Measurements from ENCODE around the gene CASZ1.

- TF ChIP-seq CTCF (IDR thresholded peaks at IDR 0.05; ENCODE audit: poor library complexity) (no peak), EZH2phosphoT487 (IDR thresholded peaks at IDR 0.05; ENCODE audit: low read depth, severe bottlenecking, unreplicated experiment) (no peak), EZH2 (IDR thresholded peaks at IDR 0.05; ENCODE audit: borderline replicate concordance) (no peak)
Measured at GRCh38 chr1:10602936-10603335, 193.5 kb downstream of the CASZ1 start.

Data from hepatocyte (in vitro differentiated cells).